Neural cell (in vitro differentiated cells): ENCODE measurements around the gene ARFRP1. TPM values are rescaled to one million over a fixed set of nuclear protein-coding genes. Genes with fewer than 3 reads are reported as not detected.

Experiments used
- H2AFZ ChIP-seq: fragments of 200-600, 300-800 bp; sonication (generic), shearing (Covaris generic); 2 replicates; pipeline ENCODE4 v1.6.0; 2014; ENCODE audit warnings: low read depth, mild to moderate bottlenecking, antibody characterized with exemption, low read length, moderate library complexity
- H3F3A ChIP-seq: fragments of 200-600 bp; shearing (Covaris generic); 2 replicates; pipeline ENCODE4 v1.6.1; 2016; ENCODE audit warnings: mild to moderate bottlenecking, moderate library complexity, mixed read lengths, antibody characterized with exemption, low read length; ENCODE audit not compliant: insufficient read depth, poor library complexity, severe bottlenecking
- H3K27ac ChIP-seq: fragments of 200-600, 300-800 bp; sonication (generic), shearing (Covaris generic); 2 replicates; pipeline ENCODE4 v1.5.1; 2014; ENCODE audit warnings: mild to moderate bottlenecking, low read length, moderate library complexity
- H3K27me3 ChIP-seq: fragments of 300-800, 200-600 bp; sonication (generic), shearing (Covaris generic); 2 replicates; pipeline ENCODE4 v1.6.0; 2014; ENCODE audit warnings: mild to moderate bottlenecking, low read depth, low read length, moderate library complexity; ENCODE audit not compliant: insufficient read depth
- H3K36me3 ChIP-seq: fragments of 300-800, 200-600 bp; sonication (generic), shearing (Covaris generic); 2 replicates; pipeline ENCODE4 v1.5.1; 2014; ENCODE audit warnings: mild to moderate bottlenecking, antibody characterized with exemption, low read length, moderate library complexity; ENCODE audit not compliant: insufficient read depth
- H3K4me2 ChIP-seq: fragments of 300-800, 200-600 bp; sonication (generic), shearing (Covaris generic); 2 replicates; pipeline ENCODE4 v1.6.0; 2014; ENCODE audit warnings: mild to moderate bottlenecking, low read length
- H3K4me3 ChIP-seq: fragments of 300-800, 200-600 bp; sonication (generic), shearing (Covaris generic); 2 replicates; pipeline ENCODE4 v1.5.1; 2014; ENCODE audit warnings: mild to moderate bottlenecking, low read length, moderate library complexity
- H3K79me2 ChIP-seq: fragments of 200-600 bp; shearing (Covaris generic); replicated peaks from 2 replicates; pipeline ENCODE4 v1.6.0; 2014; ENCODE audit warnings: mild to moderate bottlenecking, low read length, moderate library complexity; ENCODE audit not compliant: insufficient read depth
- H3K9ac ChIP-seq: fragments of 300-800, 200-600 bp; sonication (generic), shearing (Covaris generic); 2 replicates; pipeline ENCODE4 v1.6.1; 2016; ENCODE audit warnings: mild to moderate bottlenecking, low read length, mixed read lengths
- H3K9me2 ChIP-seq: fragments of 200-600 bp; shearing (Covaris generic); 2 replicates; pipeline ENCODE4 v1.6.1; 2016; ENCODE audit warnings: mild to moderate bottlenecking, low read length, mixed read lengths; ENCODE audit not compliant: insufficient read depth
- H3K9me3 ChIP-seq: fragments of 200-600, 300-800 bp; sonication (generic), shearing (Covaris generic); 2 replicates; pipeline ENCODE4 v1.6.1; 2016; ENCODE audit warnings: mild to moderate bottlenecking, mixed run types, low read length, moderate library complexity, mixed read lengths
- H4K20me1 ChIP-seq: fragments of 200-600 bp; shearing (Covaris generic); 2 replicates; pipeline ENCODE4 v1.6.1; 2016; ENCODE audit warnings: mild to moderate bottlenecking, mixed run types; ENCODE audit not compliant: insufficient read depth
- EP300 ChIP-seq: fragments of 450-650 bp; conservative IDR thresholded peaks from 2 replicates; pipeline ENCODE4 v1.6.1; 2014; ENCODE audit warnings: antibody characterized with exemption, mild to moderate bottlenecking, moderate library complexity; ENCODE audit not compliant: poor library complexity, severe bottlenecking
- EZH2 ChIP-seq: fragments of 200-600, 300-800 bp; shearing (Covaris generic), sonication (generic); IDR thresholded peaks from 2 replicates; pipeline ENCODE4 v1.6.1; 2014; ENCODE audit warnings: antibody characterized with exemption, low read length, borderline replicate concordance, mild to moderate bottlenecking; ENCODE audit not compliant: insufficient read depth, poor library complexity, severe bottlenecking
- MXI1 ChIP-seq: fragments of 450-650 bp; conservative IDR thresholded peaks from 2 replicates; pipeline ENCODE4 v1.6.1; 2014; ENCODE audit warnings: antibody characterized with exemption, mild to moderate bottlenecking; ENCODE audit not compliant: poor library complexity, severe bottlenecking
- POLR2AphosphoS5 ChIP-seq: IDR thresholded peaks from 2 replicates; pipeline ENCODE4 v1.6.1; 2012
- RAD21 ChIP-seq: fragments of 450-650 bp; conservative IDR thresholded peaks from 2 replicates; pipeline ENCODE4 v1.6.1; 2014; ENCODE audit warnings: antibody characterized with exemption, mild to moderate bottlenecking, moderate library complexity
- SMC3 ChIP-seq: fragments of 450-650 bp; conservative IDR thresholded peaks from 2 replicates; pipeline ENCODE4 v1.6.1; 2014; ENCODE audit warnings: antibody characterized with exemption, mild to moderate bottlenecking, moderate library complexity; ENCODE audit not compliant: poor library complexity
- TAF1 ChIP-seq: IDR thresholded peaks from 2 replicates; pipeline ENCODE4 v1.6.1; 2012; ENCODE audit warnings: low read depth
- polyA plus RNA-seq: library from polyadenylated mRNA; depleted of rRNA; stranded (reverse); fragments of >200 nt; gene quantifications from 2 replicates; pipeline ENCODE4 v1.2.3, GENCODE V29; 2014
- TF ChIP-seq, protein P1 (sequence below): IDR thresholded peaks from 2 replicates; pipeline ENCODE4 v1.6.1; 2012; ENCODE audit warnings: borderline replicate concordance
- TF ChIP-seq, protein P2 (sequence below): fragments of 450-650 bp; IDR thresholded peaks from 2 replicates; pipeline ENCODE4 v1.5.1; 2014; ENCODE audit warnings: antibody characterized with exemption, mild to moderate bottlenecking, moderate library complexity; ENCODE audit not compliant: poor library complexity, severe bottlenecking

ARFRP1 gene
- polyA plus RNA-seq, 1 donor from 2014 or later, result 70.9 TPM

DNA sequence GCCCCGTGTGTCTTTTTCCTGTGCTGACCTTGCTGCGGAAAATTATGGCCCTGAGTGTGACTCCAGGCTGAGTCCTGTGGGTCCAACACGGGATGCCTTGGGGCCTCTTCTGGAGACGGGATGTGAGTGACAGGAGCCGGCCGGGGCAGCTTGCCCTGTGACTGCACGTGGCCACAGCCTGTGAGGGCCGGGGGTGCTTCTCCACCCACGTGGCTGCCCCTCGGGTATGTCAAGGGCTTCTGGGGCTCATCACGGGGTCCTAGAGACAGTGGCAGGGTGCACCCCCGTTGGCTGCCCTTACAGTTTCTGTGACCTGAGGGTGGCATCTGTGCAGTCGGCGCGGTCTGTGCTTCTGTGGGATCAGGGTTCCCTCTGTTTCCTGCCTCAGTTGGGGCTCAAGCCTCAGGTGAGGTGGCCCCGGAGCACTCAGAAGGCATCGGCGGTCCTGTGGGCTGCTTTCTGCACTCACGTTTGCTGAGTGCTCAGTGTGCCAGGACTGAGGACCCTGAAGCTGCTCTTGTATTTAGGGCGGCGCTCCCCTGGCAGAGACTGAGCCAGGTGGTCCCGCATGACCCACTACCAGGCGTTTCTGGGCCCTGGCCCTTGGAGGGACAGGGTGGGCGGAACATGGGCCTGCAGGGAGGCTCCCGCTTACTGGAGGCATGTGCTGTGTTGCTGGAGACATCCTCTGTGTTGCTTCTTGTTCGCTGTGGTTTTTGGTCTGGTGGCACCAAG, 44.3 kb downstream of the ARFRP1 start:
- Histone ChIP-seq H3K9ac (no peak overlapping the region), H4K20me1 (no peaks in the 10 kb centered on the region), H3K9me3 (no peaks in the 10 kb centered on the region), H3K9me2 (no peaks in the 10 kb centered on the region), H3K4me3 (no peak overlapping the region), H3K27ac (no peak overlapping the region), H2AFZ (no peak overlapping the region), H3K4me2 (no peak overlapping the region), H3F3A (no peaks in the 10 kb centered on the region), H3K79me2 (no peaks in the 10 kb centered on the region), H3K27me3 (no peaks in the 10 kb centered on the region), H3K36me3 (no peaks in the 10 kb centered on the region)
- TF ChIP-seq RAD21 (no peak), MXI1 (no peak), POLR2AphosphoS5 (no peak), TAF1 (no peak), EP300 (no peak), SMC3 (no peak), EZH2 (no peak)
- TF ChIP-seq, protein P1, sequence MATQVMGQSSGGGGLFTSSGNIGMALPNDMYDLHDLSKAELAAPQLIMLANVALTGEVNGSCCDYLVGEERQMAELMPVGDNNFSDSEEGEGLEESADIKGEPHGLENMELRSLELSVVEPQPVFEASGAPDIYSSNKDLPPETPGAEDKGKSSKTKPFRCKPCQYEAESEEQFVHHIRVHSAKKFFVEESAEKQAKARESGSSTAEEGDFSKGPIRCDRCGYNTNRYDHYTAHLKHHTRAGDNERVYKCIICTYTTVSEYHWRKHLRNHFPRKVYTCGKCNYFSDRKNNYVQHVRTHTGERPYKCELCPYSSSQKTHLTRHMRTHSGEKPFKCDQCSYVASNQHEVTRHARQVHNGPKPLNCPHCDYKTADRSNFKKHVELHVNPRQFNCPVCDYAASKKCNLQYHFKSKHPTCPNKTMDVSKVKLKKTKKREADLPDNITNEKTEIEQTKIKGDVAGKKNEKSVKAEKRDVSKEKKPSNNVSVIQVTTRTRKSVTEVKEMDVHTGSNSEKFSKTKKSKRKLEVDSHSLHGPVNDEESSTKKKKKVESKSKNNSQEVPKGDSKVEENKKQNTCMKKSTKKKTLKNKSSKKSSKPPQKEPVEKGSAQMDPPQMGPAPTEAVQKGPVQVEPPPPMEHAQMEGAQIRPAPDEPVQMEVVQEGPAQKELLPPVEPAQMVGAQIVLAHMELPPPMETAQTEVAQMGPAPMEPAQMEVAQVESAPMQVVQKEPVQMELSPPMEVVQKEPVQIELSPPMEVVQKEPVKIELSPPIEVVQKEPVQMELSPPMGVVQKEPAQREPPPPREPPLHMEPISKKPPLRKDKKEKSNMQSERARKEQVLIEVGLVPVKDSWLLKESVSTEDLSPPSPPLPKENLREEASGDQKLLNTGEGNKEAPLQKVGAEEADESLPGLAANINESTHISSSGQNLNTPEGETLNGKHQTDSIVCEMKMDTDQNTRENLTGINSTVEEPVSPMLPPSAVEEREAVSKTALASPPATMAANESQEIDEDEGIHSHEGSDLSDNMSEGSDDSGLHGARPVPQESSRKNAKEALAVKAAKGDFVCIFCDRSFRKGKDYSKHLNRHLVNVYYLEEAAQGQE, result no peak
- TF ChIP-seq, protein P2, sequence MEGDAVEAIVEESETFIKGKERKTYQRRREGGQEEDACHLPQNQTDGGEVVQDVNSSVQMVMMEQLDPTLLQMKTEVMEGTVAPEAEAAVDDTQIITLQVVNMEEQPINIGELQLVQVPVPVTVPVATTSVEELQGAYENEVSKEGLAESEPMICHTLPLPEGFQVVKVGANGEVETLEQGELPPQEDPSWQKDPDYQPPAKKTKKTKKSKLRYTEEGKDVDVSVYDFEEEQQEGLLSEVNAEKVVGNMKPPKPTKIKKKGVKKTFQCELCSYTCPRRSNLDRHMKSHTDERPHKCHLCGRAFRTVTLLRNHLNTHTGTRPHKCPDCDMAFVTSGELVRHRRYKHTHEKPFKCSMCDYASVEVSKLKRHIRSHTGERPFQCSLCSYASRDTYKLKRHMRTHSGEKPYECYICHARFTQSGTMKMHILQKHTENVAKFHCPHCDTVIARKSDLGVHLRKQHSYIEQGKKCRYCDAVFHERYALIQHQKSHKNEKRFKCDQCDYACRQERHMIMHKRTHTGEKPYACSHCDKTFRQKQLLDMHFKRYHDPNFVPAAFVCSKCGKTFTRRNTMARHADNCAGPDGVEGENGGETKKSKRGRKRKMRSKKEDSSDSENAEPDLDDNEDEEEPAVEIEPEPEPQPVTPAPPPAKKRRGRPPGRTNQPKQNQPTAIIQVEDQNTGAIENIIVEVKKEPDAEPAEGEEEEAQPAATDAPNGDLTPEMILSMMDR, result no peak

DNA sequence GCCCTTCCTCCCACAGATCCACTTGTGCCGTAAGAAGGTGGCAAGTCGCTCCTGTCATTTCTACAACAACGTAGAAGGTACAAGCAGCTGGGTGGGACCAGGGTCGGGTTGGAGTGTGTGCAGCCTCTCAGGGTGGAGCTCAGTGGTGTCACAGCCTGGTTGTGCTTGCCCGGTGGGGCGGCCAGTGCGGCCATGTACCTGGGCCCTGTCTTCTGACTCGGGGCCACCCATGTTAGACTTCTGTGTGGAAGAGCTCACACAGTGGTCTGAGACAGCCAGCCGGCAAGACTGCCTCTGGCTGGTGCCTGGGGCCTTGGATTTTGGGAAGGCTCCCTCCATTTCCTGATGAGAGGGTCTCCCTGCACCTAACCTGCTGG, 45.0 kb downstream of the ARFRP1 start:
- Histone ChIP-seq H3K36me3 (no peaks in the 10 kb centered on the region), H3K27ac (no peak overlapping the region), H3K79me2 (no peaks in the 10 kb centered on the region), H3K9ac (no peak overlapping the region), H3K4me2 (no peak overlapping the region), H3K9me3 (no peaks in the 10 kb centered on the region), H3K4me3 (no peak overlapping the region), H4K20me1 (no peaks in the 10 kb centered on the region), H3F3A (no peaks in the 10 kb centered on the region), H3K27me3 (no peaks in the 10 kb centered on the region), H3K9me2 (no peaks in the 10 kb centered on the region), H2AFZ (no peak overlapping the region)
- no peak for TF ChIP-seq RAD21
- TF ChIP-seq TAF1, result no peak
- TF ChIP-seq, protein P1, result no peak
